Smooth muscle cell (in vitro differentiated cells): ENCODE measurements around the gene MAGI3. TPM values are rescaled to one million over a fixed set of nuclear protein-coding genes. Genes with fewer than 3 reads are reported as not detected.

ENCODE experiments used
- DNase-seq: peaks from one replicate; lab custom pipeline; 2025; ENCODE audit not compliant: unreplicated experiment; lab: John Stamatoyannopoulos, UW
- H2AFZ ChIP-seq: fragments of 200-600 bp; sonication (generic); 2 replicates; pipeline ENCODE4 v1.6.0; 2016; ENCODE audit warnings: antibody characterized with exemption, low read depth, mild to moderate bottlenecking
- H3F3A ChIP-seq: fragments of 200-600 bp; sonication (generic); 2 replicates; pipeline ENCODE4 v1.6.0; 2017; ENCODE audit warnings: antibody characterized with exemption, low read depth
- H3K27ac ChIP-seq: fragments of 200-600 bp; sonication (generic); 2 replicates; pipeline ENCODE4 v1.5.1; 2016; ENCODE audit warnings: low read depth, mild to moderate bottlenecking
- H3K27me3 ChIP-seq: fragments of 200-600 bp; sonication (generic); 2 replicates; pipeline ENCODE4 v1.6.1; 2016; ENCODE audit warnings: low read depth, mild to moderate bottlenecking
- H3K36me3 ChIP-seq: fragments of 200-600 bp; sonication (generic); 2 replicates; pipeline ENCODE4 v1.5.1; 2016; ENCODE audit warnings: low read depth
- H3K4me1 ChIP-seq: fragments of 200-600 bp; sonication (generic); 2 replicates; pipeline ENCODE4 v1.5.1; 2016; ENCODE audit warnings: low read depth
- H3K4me2 ChIP-seq: fragments of 200-600 bp; sonication (generic); 2 replicates; pipeline ENCODE4 v1.6.0; 2016; ENCODE audit warnings: mild to moderate bottlenecking
- H3K4me3 ChIP-seq: fragments of 200-600 bp; sonication (generic); 2 replicates; pipeline ENCODE4 v1.5.1; 2016; ENCODE audit warnings: mild to moderate bottlenecking
- H3K79me2 ChIP-seq: fragments of 200-600 bp; sonication (generic); 2 replicates; pipeline ENCODE4 v1.6.0; 2016; ENCODE audit warnings: low read depth, mild to moderate bottlenecking
- H3K9ac ChIP-seq: fragments of 200-600 bp; sonication (generic); 2 replicates; pipeline ENCODE4 v1.6.0; 2016; ENCODE audit warnings: low read depth
- H3K9me3 ChIP-seq: fragments of 200-600 bp; sonication (generic); replicated peaks from 2 replicates; pipeline ENCODE4 v1.5.1; 2016; ENCODE audit warnings: low read depth
- H4K20me1 ChIP-seq: fragments of 200-600 bp; sonication (generic); 2 replicates; pipeline ENCODE4 v1.6.0; 2016; ENCODE audit warnings: low read depth
- WGBS: methylation state at CpG from one replicate; pipeline ENCODE4 v1.1.7; 2016; ENCODE audit warnings: low lambda C conversion rate; 5-methylcytosine and 5-hydroxymethylcytosine counted together
- polyA plus RNA-seq: library from polyadenylated mRNA; unstranded; fragments of >200 nt; fragmentation: Nextera tagmentation; extraction: Ambion mirVana; gene quantifications from 2 replicates; pipeline ENCODE4 v1.2.1, GENCODE V29; 2016
- total RNA-seq: library from RNA; depleted of rRNA; stranded (reverse); fragments of >200 nt; gene quantifications from 2 replicates; pipeline ENCODE4 v1.2.3, GENCODE V29; 2014
- TF ChIP-seq, protein P1 (sequence below): fragments of 200-600 bp; sonication (generic); IDR thresholded peaks from 2 replicates; pipeline ENCODE4 v1.5.1; 2017; ENCODE audit warnings: borderline replicate concordance, mild to moderate bottlenecking, antibody characterized with exemption; ENCODE audit not compliant: insufficient read depth, poor library complexity, severe bottlenecking

The MAGI3 gene
- total and polyA plus RNA-seq, 2 experiments from 2014 or later, result 10.9 to 19.1 TPM

DNA sequence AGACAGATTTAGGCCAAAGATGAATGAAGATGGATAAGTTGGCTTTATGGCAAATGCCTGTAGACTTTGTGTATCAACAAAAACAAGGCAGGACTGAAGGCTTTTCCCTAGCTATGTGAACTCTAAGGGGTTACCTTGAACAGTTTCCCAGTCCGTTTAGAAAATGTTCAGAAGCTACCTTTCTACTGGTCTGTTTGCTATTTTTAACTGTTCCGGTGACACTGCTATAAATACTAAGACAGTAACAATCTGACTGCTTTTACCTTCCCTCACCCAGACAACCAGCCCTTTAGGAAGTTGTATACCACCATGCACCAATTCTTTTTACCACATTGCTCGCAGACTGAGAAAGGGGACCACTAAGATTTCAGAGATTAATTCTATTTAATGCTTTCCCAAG, 266.8 kb downstream of the MAGI3 start:
- Histone ChIP-seq H3K36me3 (peaks cover 6% of the 10 kb centered on the region), H2AFZ (no peak overlapping the region), H4K20me1 (no peaks in the 10 kb centered on the region), H3K79me2 (no peaks in the 10 kb centered on the region), H3K4me1 (no peaks in the 10 kb centered on the region), H3K27ac (no peak overlapping the region), H3K9ac (no peak overlapping the region), H3K27me3 (no peaks in the 10 kb centered on the region), H3K9me3 (no peaks in the 10 kb centered on the region), H3F3A (no peaks in the 10 kb centered on the region), H3K4me3 (no peak overlapping the region), H3K4me2 (no peak overlapping the region)
- TF ChIP-seq, protein P1, sequence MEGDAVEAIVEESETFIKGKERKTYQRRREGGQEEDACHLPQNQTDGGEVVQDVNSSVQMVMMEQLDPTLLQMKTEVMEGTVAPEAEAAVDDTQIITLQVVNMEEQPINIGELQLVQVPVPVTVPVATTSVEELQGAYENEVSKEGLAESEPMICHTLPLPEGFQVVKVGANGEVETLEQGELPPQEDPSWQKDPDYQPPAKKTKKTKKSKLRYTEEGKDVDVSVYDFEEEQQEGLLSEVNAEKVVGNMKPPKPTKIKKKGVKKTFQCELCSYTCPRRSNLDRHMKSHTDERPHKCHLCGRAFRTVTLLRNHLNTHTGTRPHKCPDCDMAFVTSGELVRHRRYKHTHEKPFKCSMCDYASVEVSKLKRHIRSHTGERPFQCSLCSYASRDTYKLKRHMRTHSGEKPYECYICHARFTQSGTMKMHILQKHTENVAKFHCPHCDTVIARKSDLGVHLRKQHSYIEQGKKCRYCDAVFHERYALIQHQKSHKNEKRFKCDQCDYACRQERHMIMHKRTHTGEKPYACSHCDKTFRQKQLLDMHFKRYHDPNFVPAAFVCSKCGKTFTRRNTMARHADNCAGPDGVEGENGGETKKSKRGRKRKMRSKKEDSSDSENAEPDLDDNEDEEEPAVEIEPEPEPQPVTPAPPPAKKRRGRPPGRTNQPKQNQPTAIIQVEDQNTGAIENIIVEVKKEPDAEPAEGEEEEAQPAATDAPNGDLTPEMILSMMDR, result no peak
- 84% methylated on average over 3 of the region's 3 CpGs for WGBS
- DNase-seq, result no peak

DNA sequence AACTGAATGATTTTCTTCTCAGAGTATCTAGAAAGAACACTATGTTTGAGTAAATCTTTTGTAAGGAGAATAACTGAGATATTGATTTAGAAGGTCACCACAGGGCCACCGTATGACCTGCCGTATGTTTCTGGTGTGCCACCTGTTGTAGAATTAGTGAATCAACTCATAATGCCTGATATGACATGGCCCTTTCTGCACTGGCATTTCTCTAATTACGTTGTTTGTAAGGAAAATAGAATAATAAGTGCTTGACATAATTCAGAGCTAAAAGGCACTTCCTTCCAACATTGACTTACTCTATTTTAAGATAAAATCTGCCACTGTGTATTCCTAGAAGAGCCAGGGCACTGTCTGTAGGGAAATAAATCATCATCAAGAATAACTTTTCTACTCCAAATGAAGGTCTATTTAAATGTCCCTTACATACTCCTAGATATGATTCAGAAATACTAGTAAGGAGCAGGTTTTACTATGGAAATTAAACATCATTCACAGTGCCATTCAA, 267.3 kb downstream of the MAGI3 start:
- Histone ChIP-seq H3K79me2 (no peaks in the 10 kb centered on the region), H3K27ac (no peak overlapping the region), H3K27me3 (no peaks in the 10 kb centered on the region), H4K20me1 (no peaks in the 10 kb centered on the region), H3K36me3 (peaks cover 6% of the 10 kb centered on the region), H3K4me2 (no peak overlapping the region), H3K4me1 (no peaks in the 10 kb centered on the region), H3K9ac (no peak overlapping the region), H3K9me3 (no peaks in the 10 kb centered on the region), H3F3A (no peaks in the 10 kb centered on the region), H3K4me3 (no peak overlapping the region), H2AFZ (no peak overlapping the region)
- no peak for DNase-seq
- TF ChIP-seq, protein P1, result no peak
- 93% methylated on average over 3 of the region's 3 CpGs for WGBS

DNA sequence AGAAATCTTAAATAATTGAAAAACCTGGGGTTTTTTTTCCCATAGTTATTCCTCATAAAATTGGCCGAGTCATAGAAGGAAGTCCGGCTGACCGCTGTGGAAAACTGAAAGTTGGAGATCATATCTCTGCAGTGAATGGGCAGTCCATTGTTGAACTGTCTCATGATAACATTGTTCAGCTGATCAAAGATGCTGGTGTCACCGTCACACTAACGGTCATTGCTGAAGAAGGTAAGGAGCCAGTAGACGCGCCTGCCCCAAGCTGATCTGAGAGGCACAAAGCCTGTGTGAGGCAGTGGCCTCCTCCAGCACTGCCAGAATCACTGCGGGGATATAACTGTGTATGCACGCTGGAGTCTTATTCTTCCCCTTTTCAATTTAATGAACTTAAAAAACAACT, 268.7 kb downstream of the MAGI3 start:
- no peaks in the 10 kb centered on the region for H3F3A ChIP-seq
- DNase-seq, result no peak
- peaks cover 4% of the 10 kb centered on the region for H3K36me3 ChIP-seq
- no peaks in the 10 kb centered on the region for H3K79me2 ChIP-seq
- H4K20me1 ChIP-seq, result no peaks in the 10 kb centered on the region
- no peak overlapping the region for H3K27ac ChIP-seq
- no peak overlapping the region for H2AFZ ChIP-seq
- TF ChIP-seq, protein P1, result no peak
- no peaks in the 10 kb centered on the region for H3K9me3 ChIP-seq
- H3K27me3 ChIP-seq, result no peaks in the 10 kb centered on the region
- WGBS, result 87% methylated on average over 9 of the region's 9 CpGs
- no peak overlapping the region for H3K4me3 ChIP-seq
- no peaks in the 10 kb centered on the region for H3K4me1 ChIP-seq
- no peak overlapping the region for H3K9ac ChIP-seq
- H3K4me2 ChIP-seq, result no peak overlapping the region

DNA sequence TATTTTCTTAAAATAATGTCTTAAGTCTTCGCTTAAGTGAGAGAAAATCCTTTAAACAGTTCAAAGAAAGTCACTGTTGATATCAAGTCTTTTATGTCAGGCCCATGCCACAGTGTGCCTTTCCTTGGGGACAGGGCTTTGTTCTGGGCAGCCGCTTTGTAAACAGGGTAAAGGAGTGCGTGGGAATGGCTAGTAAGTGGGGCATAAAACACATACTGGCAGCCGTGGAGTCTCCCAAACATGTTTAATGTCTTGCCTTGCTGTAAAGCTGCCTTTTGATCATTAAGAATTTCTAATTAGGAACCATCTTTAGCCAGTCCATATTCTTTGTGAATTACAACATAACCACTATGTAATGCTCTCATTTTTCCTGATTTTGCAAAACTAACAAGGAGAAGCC, 269.2 kb downstream of the MAGI3 start:
- Histone ChIP-seq H3K27ac (no peak overlapping the region), H3K4me2 (no peak overlapping the region), H3K36me3 (peaks cover 3% of the 10 kb centered on the region), H3K79me2 (no peaks in the 10 kb centered on the region), H3K4me1 (no peaks in the 10 kb centered on the region), H3F3A (no peaks in the 10 kb centered on the region), H3K4me3 (no peak overlapping the region), H2AFZ (no peak overlapping the region), H3K9ac (no peak overlapping the region), H3K9me3 (no peaks in the 10 kb centered on the region), H3K27me3 (no peaks in the 10 kb centered on the region), H4K20me1 (no peaks in the 10 kb centered on the region)
- TF ChIP-seq, protein P1, result no peak
- no peak for DNase-seq
- WGBS, result 85% methylated on average over 4 of the region's 4 CpGs
